Mesenchymal stem cell (in vitro differentiated cells and primary cell): Measurements from ENCODE around the gene BPIFB3.

Source experiments
- DNase-seq: peaks from one replicate; pipeline ENCODE4 v3.0.0-alpha.2; 2013
- H2AFZ ChIP-seq: one replicate; pipeline ENCODE4 v1.6.1; 2013; ENCODE audit warnings: low read depth, mild to moderate bottlenecking, control low read depth, inconsistent platforms, low read length, moderate library complexity
- H2AK5ac ChIP-seq: 2 replicates; pipeline ENCODE4 v1.6.1; 2013; ENCODE audit warnings: low read length, moderate library complexity, mild to moderate bottlenecking, inconsistent platforms; ENCODE audit not compliant: severe bottlenecking
- H2BK120ac ChIP-seq: one replicate; pipeline ENCODE4 v1.6.1; 2013; ENCODE audit warnings: low read depth, mild to moderate bottlenecking, inconsistent platforms, low read length, moderate library complexity
- H2BK12ac ChIP-seq, 2 experiments: one replicate each; pipeline ENCODE4 v1.6.1; 2013; ENCODE audit warnings: inconsistent platforms in 2 of 2, low read length in 2 of 2, mild to moderate bottlenecking in 2 of 2, moderate library complexity in 2 of 2, control low read depth in 1 of 2
- H2BK15ac ChIP-seq: one replicate; pipeline ENCODE4 v1.6.1; 2013; ENCODE audit warnings: mild to moderate bottlenecking, low read depth, inconsistent platforms; ENCODE audit not compliant: poor library complexity, severe bottlenecking
- H2BK5ac ChIP-seq: 2 replicates; pipeline ENCODE4 v1.6.1; 2013; ENCODE audit warnings: low read depth, mild to moderate bottlenecking, low read length, control low read depth, inconsistent platforms; ENCODE audit not compliant: poor library complexity, severe bottlenecking
- H3K14ac ChIP-seq, 2 experiments: one replicate each; pipeline ENCODE4 v1.6.1; 2013; ENCODE audit warnings: inconsistent platforms in 2 of 2, low read length in 2 of 2, control low read depth in 1 of 2, mild to moderate bottlenecking in 1 of 2, moderate library complexity in 1 of 2
- H3K18ac ChIP-seq, 2 experiments: one replicate each; pipeline ENCODE4 v1.6.1; 2013; ENCODE audit warnings: inconsistent platforms in 2 of 2, low read length in 2 of 2, control low read depth in 1 of 2, low read depth in 1 of 2, mild to moderate bottlenecking in 1 of 2
- H3K23ac ChIP-seq, 2 experiments: one replicate each; pipeline ENCODE4 v1.6.1; 2013; ENCODE audit warnings: inconsistent platforms in 2 of 2, low read length in 2 of 2, mild to moderate bottlenecking in 2 of 2, moderate library complexity in 2 of 2, control low read depth in 1 of 2
- H3K27ac ChIP-seq: 2 replicates; pipeline ENCODE4 v1.5.1; 2013; ENCODE audit warnings: mild to moderate bottlenecking, moderate library complexity, low read length, control low read depth, inconsistent platforms; ENCODE audit not compliant: poor library complexity, severe bottlenecking
- H3K27me3 ChIP-seq, 2 experiments: 2 replicates each; pipeline versions ENCODE4 v1.6.1 to v1.7.0; 2013; ENCODE audit warnings: low read length in 2 of 2, mild to moderate bottlenecking in 2 of 2, moderate library complexity in 2 of 2, control low read depth in 1 of 2, inconsistent platforms in 1 of 2; ENCODE audit not compliant: control insufficient read depth in 1 of 2, insufficient read depth in 1 of 2
- H3K36me3 ChIP-seq, 2 experiments: 2 replicates each; pipeline versions ENCODE4 v1.6.1 to v1.7.0; 2013; ENCODE audit warnings: low read length in 2 of 2, control low read depth in 1 of 2, inconsistent platforms in 1 of 2, low read depth in 1 of 2, mild to moderate bottlenecking in 1 of 2; ENCODE audit not compliant: insufficient read depth in 2 of 2, control insufficient read depth in 1 of 2
- H3K4ac ChIP-seq, 2 experiments: one replicate each; pipeline ENCODE4 v1.6.1; 2013; ENCODE audit warnings: inconsistent platforms in 2 of 2, low read length in 2 of 2, mild to moderate bottlenecking in 2 of 2, moderate library complexity in 2 of 2, control low read depth in 1 of 2, low read depth in 1 of 2
- H3K4me1 ChIP-seq: 2 replicates; pipeline ENCODE4 v1.6.1; 2013; ENCODE audit warnings: low read depth, low read length, control low read depth; ENCODE audit not compliant: control insufficient read depth, insufficient read depth
- H3K4me2 ChIP-seq: 2 replicates; pipeline ENCODE4 v1.6.1; 2013; ENCODE audit warnings: low read length, mild to moderate bottlenecking, inconsistent platforms; ENCODE audit not compliant: poor library complexity, severe bottlenecking
- H3K4me3 ChIP-seq, 2 experiments: 2 replicates each; pipeline versions ENCODE4 v1.5.1 to v1.7.0; 2013; ENCODE audit warnings: low read length in 2 of 2, mild to moderate bottlenecking in 2 of 2, control low read depth in 1 of 2, low read depth in 1 of 2; ENCODE audit not compliant: insufficient read depth in 1 of 2
- H3K79me1 ChIP-seq: replicated peaks from 2 replicates; pipeline ENCODE4 v1.6.1; 2013; ENCODE audit warnings: mild to moderate bottlenecking, control low read depth, low read length, inconsistent platforms; ENCODE audit not compliant: poor library complexity, severe bottlenecking
- H3K9ac ChIP-seq: 2 replicates; pipeline ENCODE4 v1.7.0; 2013; ENCODE audit warnings: mild to moderate bottlenecking, low read length, moderate library complexity
- H3K9me3 ChIP-seq: 2 replicates; pipeline ENCODE4 v1.7.0; 2013; ENCODE audit warnings: mild to moderate bottlenecking, low read length; ENCODE audit not compliant: control insufficient read depth
- H4K8ac ChIP-seq: one replicate; pipeline ENCODE4 v1.6.1; 2013; ENCODE audit warnings: inconsistent platforms, mild to moderate bottlenecking, low read length, moderate library complexity
- H4K91ac ChIP-seq: one replicate; pipeline ENCODE4 v1.6.1; 2013; ENCODE audit warnings: mild to moderate bottlenecking, low read length, inconsistent platforms
- WGBS: methylation state at CpG from one replicate; pipeline ENCODE4 v1.1.7; 2013; ENCODE audit warnings: mixed read lengths; 5-methylcytosine and 5-hydroxymethylcytosine counted together

BPIFB3 gene

DNA sequence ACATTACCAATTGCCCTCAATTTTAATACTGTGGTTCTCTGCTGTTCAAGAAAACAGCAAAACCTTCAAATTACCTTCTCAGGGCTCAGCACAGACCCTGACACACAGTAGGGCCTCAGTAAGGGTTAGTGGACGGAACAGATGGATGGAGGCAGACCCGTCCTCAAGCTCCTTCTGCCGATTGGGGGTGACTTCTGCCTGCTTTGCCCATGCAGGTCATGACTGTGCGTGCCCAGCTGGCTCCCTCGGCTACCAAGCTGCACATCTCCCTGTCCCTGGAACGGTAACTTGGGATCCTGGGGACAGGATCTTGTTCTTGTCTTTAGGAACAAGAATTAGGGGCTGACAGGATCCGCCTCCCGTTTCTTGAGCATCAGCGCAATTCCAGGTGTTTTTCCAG lies 16.0 kb downstream of the BPIFB3 start:
- H3K79me1 ChIP-seq = no peaks in the 10 kb centered on the region
- no peak overlapping the region for H3K27ac ChIP-seq
- H3K4me1 ChIP-seq = no peaks in the 10 kb centered on the region
- 73% methylated on average over 9 of the region's 9 CpGs for WGBS
- H2AK5ac ChIP-seq = no peak overlapping the region
- H3K4ac ChIP-seq = no peak overlapping the region
- peaks cover 5% of the 10 kb centered on the region for H3K9me3 ChIP-seq
- no peak for DNase-seq
- H3K4me3 ChIP-seq = no peak overlapping the region
- no peak overlapping the region for H4K91ac ChIP-seq
- H3K23ac ChIP-seq = no peak overlapping the region
- peaks cover 11 to 80% of the 10 kb centered on the region in 2 experiments for H3K27me3 ChIP-seq
- no peaks in the 10 kb centered on the region for H3K36me3 ChIP-seq
- H3K4me2 ChIP-seq = no peak overlapping the region
- no peak overlapping the region for H2BK12ac ChIP-seq
- no peak overlapping the region for H2BK15ac ChIP-seq
- no peak overlapping the region for H2BK120ac ChIP-seq
- no peak overlapping the region for H2BK5ac ChIP-seq
- no peak overlapping the region for H3K14ac ChIP-seq
- H2AFZ ChIP-seq = no peak overlapping the region
- no peak overlapping the region for H3K9ac ChIP-seq
- H3K18ac ChIP-seq = no peak overlapping the region
- no peak overlapping the region for H4K8ac ChIP-seq

DNA sequence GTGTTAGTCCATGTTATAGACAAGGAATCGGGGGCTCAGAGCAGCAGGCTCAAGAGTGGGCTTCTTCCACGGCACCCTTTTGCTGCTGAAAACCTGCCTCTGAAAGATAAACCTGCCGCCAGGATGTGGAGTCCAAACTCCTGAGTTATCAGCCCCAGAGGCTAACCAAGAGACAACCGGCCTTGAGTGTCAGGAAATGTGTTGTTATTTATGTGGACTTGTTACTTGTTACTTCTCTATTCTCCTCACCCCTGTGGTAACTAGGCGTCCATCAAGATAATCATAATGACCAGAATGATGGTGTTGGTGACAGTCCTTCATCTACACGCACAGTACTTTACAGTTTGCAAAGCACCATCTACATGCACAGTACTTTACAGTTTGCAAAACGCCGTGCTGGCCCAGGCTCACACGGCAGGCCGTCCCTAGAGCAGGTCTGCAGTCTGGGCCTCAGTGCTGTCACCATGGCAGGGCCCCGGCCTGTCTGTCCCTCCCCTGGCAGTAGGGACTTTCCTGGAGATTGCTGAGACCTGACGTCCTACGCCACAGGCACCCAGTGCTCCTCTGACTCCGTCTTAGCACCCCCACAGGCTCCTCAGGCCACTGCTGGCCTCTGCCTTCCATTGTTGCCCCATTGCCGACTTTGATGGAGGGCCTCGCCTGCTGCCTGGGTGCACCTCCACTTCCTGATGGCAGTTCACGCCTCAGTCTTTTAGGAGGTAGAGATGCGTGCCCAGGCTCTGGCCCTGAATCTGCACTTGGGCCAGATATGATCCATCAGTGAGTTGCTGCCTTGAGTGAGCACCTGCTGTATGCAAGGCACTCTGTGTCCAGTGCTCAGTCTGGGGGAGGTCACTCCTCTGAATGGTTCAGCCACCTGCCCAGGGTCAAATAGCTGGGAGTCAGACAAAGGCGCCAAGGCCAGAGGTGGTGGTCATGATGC lies 16.7 kb downstream of the BPIFB3 start:
- Histone ChIP-seq H3K4me3 (no peak overlapping the region), H3K36me3 (no peaks in the 10 kb centered on the region), H3K14ac (no peak overlapping the region), H2AFZ (no peak overlapping the region), H3K23ac (no peak overlapping the region), H2BK120ac (no peak overlapping the region), H4K91ac (no peak overlapping the region), H3K9ac (no peak overlapping the region), H3K9me3 (peaks cover 5% of the 10 kb centered on the region), H3K27ac (no peak overlapping the region), H3K27me3 (peaks cover 15 to 87% of the 10 kb centered on the region in 2 experiments), H3K4me2 (no peak overlapping the region), H2BK12ac (no peak overlapping the region), H3K4ac (no peak overlapping the region), H3K4me1 (no peaks in the 10 kb centered on the region), H2BK5ac (no peak overlapping the region), H4K8ac (no peak overlapping the region), H2BK15ac (no peak overlapping the region), H2AK5ac (no peak overlapping the region), H3K18ac (no peak overlapping the region), H3K79me1 (no peaks in the 10 kb centered on the region)
- no peak for DNase-seq
- 84% methylated on average over 18 of the region's 19 CpGs for WGBS

DNA sequence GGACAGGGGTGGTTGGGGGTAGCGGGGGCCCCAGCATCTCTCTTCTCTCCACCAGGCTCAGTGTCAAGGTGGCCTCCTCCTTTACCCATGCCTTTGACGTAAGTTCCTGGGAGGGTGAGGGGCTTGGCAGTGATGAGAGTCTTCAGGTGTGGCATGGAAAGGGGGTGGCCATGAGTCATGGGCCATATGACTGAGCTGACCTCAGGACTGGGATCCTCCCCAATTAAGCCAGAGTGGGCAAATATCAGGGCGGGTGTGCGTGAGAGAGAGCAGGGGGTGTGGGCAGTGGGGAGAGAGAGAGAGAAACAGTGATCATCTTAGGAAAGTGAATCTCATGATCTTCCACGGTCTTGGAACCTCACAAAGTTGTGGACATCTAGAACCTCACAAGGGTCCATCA lies 17.5 kb downstream of the BPIFB3 start:
- no peak overlapping the region for H2AFZ ChIP-seq
- 82% methylated on average over 2 of the region's 5 CpGs for WGBS
- no peak overlapping the region for H3K4me2 ChIP-seq
- H3K4me3 ChIP-seq = no peak overlapping the region
- H2BK15ac ChIP-seq = no peak overlapping the region
- no peak overlapping the region for H3K27ac ChIP-seq
- no peak overlapping the region for H3K4ac ChIP-seq
- peaks cover 5% of the 10 kb centered on the region for H3K9me3 ChIP-seq
- no peak overlapping the region for H4K8ac ChIP-seq
- no peak overlapping the region for H3K18ac ChIP-seq
- no peaks in the 10 kb centered on the region for H3K4me1 ChIP-seq
- H2AK5ac ChIP-seq = no peak overlapping the region
- no peak overlapping the region for H4K91ac ChIP-seq
- no peak overlapping the region for H2BK120ac ChIP-seq
- no peak for DNase-seq
- H3K9ac ChIP-seq = no peak overlapping the region
- H3K27me3 ChIP-seq = peaks cover 19 to 95% of the 10 kb centered on the region in 2 experiments
- H2BK12ac ChIP-seq = no peak overlapping the region
- H3K23ac ChIP-seq = no peak overlapping the region
- no peak overlapping the region for H2BK5ac ChIP-seq
- no peak overlapping the region for H3K14ac ChIP-seq
- H3K79me1 ChIP-seq = no peaks in the 10 kb centered on the region
- H3K36me3 ChIP-seq = no peaks in the 10 kb centered on the region

DNA sequence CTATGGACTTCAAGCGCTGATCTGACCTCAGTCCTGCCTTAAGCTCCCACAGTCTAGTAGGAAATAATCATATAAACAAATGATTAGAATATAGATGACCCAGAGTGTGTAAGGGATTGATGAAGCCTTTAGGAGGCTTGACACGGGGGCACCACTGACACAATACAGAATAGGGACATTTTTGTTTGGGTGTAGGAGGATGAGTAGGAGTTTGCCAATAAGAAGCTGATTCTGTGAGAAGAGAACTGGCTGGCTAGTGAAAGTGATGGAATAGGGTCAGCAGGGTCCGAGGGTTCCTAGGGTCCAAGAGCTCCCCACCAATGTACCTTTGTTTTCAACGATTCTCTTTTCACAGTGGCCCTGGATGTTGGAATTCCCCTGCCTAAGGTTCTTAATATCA lies 18.7 kb downstream of the BPIFB3 start:
- Histone ChIP-seq H3K27me3 (peaks cover 23 to 97% of the 10 kb centered on the region in 2 experiments), H3K36me3 (no peaks in the 10 kb centered on the region), H2BK15ac (no peak overlapping the region), H3K4me3 (no peak overlapping the region), H3K9ac (no peak overlapping the region), H2AFZ (no peak overlapping the region), H2BK120ac (no peak overlapping the region), H3K14ac (no peak overlapping the region), H2BK5ac (no peak overlapping the region), H4K8ac (no peak overlapping the region), H2AK5ac (no peak overlapping the region), H3K4me2 (no peak overlapping the region), H4K91ac (no peak overlapping the region), H3K4me1 (peaks cover 2% of the 10 kb centered on the region), H3K4ac (no peak overlapping the region), H2BK12ac (no peak overlapping the region), H3K9me3 (peaks cover 5% of the 10 kb centered on the region), H3K79me1 (no peaks in the 10 kb centered on the region), H3K23ac (no peak overlapping the region), H3K18ac (no peak overlapping the region), H3K27ac (no peak overlapping the region)
- WGBS = 64% methylated on average over 3 of the region's 4 CpGs
- DNase-seq = no peak
